Stimulated activated CD4-positive, alpha-beta T cell treated with anti-CD3 and anti-CD28 coated beads, Interleukin-15, amount 100 ng/mL, for 24 hours (primary cell): ENCODE results near the gene CCDC40.

ENCODE experiments used
- DNase-seq: peaks from one replicate; pipeline ENCODE4 v3.0.0-alpha.2; 2020

CCDC40 gene

DNA sequence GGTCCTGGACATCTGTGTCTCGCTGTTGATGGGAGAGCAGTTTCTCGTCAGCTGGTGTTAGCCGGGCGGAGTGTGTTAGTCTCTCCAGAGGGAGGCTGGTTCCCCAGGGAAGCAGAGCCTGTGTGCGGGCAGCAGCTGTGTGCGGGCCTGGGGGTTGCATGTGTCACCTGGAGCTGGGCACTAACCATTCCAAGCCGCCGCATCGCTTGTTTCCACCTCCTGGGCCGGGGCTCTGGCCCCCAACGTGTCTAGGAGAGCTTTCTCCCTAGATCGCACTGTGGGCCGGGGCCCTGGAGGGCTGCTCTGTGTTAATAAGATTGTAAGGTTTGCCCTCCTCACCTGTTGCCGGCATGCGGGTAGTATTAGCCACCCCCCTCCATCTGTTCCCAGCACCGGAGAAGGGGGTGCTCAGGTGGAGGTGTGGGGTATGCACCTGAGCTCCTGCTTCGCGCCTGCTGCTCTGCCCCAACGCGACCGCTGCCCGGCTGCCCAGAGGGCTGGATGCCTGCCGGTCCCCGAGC lies 82.9 kb downstream of the CCDC40 start:
- DNase-seq: no peak

DNA sequence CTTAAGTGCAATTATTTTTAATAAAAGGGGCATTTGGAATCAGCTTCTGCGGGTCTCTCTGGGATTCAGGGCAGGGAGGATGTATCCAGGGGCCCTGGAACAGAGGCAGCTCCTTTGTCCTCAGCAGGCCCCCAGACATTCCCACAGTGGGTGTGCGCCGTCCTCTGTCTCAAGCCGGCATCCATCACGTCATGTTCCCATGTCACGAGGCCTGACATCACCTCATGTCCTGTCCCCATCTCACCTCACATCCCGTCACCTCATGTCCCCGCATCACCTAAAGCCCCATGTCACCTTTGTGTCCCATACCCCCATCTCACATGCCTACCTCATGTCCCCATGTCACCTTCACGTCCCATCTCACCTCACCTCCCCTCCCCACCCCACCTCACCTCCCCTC lies 83.4 kb downstream of the CCDC40 start:
- DNase-seq: no peak

DNA sequence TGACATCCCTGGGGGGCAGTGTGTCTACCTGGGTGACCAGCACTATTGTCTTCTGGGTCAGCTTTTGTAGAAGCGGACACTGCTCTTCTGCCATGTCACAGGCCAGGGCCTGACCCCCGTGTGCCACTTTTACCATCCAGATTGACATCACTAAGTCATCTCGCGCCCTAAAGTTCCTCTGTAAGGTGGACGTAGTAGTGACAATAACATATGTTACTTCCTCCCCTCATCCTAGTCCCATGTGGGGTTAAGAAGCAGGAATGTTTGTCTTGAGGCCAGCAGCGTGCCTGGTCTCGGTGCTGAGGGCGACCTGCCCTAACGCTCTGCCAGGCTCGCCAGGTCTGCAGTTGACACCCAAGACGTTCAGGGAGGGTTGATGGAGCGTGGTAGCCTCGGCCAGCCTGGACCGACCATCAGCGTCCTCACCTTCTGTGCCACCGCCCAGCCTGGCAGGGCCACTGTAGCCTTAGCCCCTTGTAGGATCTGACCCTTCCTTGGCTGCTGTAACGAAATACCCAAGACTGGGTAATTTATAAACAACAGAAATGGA lies 85.7 kb downstream of the CCDC40 start:
- no peak for DNase-seq

DNA sequence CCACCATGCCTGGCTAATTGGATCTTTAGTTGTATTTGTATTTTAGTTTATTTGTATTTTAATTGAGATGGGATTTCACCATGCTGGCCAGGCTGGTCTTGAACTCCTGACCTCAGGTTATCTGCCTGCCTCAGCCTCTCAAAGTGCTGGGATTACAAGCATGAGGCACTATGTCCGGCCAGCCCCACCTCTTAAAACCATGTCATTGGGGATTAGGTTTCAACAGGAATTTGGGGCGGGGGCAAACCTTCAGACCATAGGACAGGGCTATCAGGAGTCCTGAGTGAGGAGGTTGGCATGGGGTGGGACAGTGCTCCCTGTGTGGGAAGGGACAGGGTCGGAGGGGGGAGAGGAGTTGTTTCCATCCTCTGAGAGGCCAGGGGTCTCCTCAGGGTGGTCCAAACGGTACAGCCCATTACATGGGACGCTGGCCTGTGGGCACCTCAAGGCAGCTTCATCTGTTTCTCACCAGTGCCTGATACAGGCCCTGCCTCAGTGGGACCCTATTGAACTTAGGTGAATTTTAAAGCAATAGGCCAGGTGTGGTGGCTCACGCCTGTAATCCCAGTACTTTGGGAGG lies 86.6 kb downstream of the CCDC40 start:
- no peak for DNase-seq

DNA sequence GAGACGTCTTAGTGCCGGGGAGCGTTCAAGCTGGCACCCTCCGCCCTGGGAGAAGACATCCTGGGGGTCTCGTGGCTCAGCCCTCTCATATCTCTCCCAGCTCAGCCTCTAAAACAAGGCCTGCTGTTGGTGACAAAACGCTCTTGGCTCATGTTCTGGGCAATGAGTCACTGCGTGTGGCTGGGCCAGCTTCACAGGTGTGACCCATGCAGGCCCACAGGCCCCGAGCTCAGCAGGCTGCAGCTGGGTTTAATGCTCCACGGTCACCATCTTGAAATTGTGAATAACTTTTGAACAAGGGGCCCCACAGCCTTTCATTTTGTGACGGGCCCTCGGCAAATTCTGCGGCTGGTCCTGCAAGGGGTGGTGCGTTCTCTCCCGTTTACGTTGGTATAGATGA lies 87.3 kb downstream of the CCDC40 start:
- no peak for DNase-seq

DNA sequence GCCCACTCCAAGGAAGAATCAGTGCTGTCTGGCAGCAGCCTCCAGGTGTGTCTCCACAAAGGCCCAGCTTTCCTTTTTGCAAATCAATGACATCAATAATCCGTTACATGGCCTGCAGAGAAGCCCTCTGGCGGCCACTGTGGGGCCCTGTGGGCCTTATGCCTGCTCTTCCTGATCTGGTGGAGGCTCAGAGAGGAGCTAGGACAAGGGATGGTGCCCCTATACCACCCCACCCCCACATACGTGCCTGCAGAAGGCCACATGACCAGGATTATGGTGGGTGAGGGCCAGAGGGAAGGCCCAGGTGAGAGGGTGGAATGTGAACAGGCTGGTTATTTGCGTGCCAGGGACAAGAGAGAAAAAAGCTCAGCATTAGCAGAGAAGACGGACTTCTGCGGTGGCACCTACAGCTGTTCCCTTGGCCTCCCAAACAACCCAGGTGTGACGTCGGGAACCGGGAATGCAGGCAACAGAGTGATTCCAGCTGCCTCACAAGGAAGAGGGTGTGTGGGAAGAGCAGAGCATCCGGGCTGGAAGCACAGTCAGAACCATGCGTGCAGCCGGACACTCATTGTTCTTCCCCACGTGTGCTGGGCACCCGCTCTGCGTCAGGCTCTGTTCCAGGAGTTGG lies 88.0 kb downstream of the CCDC40 start:
- no peak for DNase-seq

DNA sequence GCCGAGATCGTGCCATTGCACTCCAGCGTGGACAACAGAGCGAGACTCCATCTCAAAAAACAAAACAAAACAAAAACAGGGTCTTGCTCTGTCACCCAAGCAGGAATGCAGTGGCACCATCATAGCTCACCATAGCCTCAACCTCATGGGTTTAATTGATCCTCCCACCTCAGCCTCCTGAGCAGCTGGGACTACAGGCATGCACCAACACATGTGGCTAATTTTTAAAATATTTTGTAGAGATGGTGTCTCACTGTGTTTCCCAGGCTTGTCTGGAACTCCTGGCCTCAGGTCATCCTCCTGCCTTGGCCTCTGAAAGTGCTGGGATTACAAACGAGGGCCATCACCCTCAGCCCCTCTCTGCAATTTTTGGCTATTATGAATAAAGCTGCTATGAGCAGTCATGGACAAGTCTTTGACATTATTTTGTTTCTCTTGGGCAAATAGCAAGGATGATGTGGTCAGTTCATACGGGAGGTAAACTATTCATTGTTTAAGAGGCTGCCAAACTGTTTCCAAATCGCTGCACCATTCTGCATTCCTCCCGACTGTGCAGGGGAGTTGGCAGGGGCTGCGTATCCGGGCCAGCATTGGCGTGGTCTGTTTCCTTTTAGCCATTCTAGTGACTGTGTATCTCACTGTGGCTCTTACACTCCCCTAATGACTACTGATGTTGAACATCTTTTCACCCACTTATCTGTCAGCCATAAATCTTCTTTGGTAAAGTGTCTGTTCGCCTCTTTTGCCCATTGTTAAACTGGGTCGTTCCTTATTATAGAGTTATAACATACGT lies 89.4 kb downstream of the CCDC40 start:
- no peak for DNase-seq

DNA sequence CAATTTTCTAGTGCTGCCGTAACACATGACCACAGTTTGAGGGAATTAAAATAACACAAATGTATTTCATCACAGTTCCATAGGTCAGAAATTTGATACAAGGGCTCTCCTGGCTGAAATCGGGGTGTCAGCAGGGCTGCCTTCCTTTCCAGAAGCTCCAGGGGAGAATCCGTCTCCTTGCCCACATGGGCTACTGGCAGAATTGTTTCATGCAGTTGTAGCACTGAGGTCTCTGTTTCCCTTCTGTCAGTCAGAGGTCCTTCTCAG lies 89.9 kb downstream of the CCDC40 start:
- no peak for DNase-seq

DNA sequence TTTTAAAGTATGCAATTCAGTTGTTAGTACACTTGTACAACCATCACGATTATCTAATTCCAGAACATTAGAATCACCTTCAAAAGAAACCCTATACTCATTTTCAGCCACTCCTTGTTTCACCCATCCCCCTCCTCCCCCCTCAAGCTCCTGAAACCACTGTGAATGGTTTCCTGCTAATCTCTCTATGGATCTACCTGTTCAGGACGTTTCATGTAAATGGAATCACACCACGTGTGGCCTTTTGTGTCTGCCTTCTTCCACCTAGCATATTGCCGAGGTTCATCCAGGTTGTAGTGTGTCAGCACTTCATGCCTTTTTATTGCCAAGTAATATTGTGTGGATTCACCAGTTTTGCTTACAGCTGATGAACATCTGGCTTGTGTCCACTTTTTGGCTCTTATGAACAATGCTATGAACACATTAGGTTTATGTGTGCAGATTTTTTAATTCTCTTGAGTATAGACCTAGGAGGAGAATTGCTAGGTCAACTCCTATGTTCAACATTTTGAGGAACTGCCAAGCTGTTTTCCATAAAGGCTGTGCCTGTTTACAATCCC lies 92.6 kb downstream of the CCDC40 start:
- no peak for DNase-seq

DNA sequence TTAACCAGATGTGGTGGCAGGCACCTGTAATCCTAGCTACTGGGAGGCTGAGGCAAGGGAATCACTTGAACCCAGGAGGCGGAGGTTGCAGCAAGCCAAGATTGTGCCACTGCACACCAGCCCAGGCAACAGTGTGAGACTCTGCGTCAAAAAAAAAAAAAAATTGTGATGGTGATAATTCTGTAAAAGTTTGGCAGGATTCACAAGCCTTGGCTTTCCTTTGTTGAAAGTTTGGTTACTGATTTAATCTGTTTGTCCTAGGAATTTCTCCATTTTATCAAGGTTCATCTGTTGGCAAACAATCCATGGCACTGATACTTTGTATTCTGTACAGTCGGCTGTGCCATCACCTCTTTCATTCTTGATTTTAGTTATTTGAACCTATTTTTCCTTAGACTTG lies 94.5 kb downstream of the CCDC40 start:
- DNase-seq: no peak

DNA sequence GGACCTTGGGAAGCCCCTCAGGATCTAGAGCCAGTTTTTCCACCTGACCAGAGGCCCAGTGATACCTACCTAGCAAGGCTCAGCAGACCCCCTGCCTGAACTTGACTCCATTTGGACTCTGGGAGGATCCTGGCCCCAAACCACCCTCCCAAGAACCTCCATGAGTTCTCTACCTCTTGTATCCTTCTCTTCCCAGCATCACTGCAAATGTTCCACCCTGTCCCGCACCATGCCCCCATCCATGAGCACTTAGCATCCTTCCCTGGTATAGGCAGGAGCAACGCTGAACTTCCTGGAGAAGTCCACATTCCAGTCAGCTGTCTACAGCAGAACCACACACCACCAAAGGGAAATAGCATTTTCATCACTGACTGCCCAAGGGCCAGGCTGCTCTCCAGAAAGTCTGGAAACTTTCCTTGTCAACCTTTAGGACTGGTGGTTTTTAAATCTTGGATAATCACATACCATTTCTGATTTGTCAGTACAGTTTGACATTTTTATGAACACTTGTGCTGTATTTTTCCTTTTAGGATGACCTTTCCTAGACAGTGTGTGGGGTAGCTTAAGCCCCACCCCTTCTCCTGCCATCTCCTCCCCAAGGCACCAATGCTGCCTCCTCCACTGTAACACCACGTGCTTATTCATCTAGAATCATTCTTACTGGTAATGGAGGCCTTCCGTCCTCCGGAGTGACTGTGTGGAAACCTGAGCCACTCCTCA lies 96.6 kb downstream of the CCDC40 start:
- DNase-seq: no peak

DNA sequence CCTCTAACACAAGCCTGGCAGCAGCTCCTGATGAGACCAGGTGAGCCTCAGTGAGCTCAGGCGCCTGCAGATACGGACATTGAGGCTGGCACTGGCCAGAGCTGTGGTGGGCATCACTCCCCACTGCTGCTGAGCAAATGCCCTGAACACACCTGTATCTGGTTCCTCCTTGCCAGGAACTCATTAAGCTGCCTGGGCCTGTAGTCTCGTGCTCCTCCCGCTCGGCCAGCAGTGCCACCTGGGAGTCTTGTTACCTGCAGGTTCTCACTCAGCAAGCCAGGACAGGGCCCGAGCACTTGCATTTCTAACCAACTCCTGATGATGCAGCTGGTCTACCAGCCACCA lies 97.2 kb downstream of the CCDC40 start:
- no peak for DNase-seq

DNA sequence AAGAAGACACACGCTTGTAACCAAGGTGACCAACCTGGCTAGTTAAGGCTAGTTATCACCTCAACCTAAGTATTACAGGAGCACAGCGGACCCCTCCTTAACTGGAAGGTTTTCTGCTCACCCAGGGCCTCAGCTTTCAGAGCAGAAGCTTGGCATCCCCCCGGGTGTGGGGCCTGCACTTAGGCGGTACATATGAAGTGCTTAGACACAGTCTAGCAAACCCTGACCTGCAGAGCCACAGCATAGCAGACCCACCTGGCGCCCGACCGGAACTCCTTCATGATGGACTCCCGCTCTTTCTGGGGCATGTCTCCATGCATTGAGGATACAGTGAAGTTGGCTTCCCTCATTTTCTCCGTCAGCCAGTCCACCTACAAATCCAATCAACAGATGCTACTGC lies 100.7 kb downstream of the CCDC40 start:
- DNase-seq: no peak

DNA sequence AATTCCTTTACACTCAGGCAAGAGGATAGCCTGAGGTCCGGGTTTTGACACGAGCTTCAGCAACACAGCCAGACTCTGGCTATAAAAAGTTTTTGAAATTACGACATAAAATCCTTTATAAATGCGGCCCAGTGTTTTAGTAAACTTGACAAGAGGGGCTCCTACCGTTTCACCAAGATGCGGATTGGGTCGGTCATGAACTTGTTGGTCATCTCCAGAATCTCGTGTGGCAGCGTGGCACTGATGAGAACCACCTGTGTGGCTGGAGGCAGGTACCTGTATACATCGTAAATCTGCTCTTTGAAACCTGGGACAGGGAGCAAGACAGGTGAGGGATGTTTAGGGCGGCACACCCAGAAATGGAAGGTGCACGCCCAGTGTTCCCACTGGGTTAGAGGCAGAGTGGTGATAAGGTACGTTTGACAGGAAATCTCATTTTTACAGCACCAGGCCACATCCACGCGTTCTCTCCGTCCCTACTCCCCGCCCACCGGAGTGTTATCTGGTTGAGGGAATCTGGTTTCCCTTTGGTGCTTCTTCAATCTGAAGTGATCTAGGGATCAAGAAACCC lies 102.5 kb downstream of the CCDC40 start:
- no peak for DNase-seq

DNA sequence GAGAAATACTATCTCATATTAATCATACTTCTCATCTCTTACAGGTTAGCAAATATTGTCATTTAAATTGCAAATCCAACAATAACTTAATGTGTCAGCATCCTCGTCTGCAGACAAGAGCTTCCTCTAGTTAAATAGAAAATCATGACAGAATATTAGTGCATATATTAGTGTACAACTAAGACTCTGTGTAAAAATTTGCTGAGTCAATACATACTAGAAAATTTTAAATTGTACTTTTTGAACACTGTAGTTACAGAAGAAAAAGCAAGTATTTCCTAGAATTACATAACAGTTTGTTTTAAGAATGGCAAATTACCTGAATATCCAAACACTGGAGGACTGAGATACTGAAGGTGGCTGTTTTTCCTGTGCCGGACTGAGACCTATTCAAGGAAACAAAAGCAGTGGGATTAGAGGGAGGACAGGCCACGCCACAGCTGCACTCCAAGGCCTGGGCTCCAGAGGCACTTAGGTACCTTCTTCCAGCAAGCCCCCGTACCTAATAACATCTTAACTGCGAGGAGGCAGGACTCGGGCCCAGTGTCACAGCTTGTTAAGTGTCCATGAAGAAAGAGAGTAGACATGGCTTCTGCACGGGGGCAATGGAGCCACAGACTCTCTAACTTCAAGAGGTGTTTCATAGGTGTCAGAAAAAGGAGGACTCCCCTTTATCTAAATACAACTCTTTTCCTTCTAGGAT lies 105.2 kb downstream of the CCDC40 start:
- no peak for DNase-seq

DNA sequence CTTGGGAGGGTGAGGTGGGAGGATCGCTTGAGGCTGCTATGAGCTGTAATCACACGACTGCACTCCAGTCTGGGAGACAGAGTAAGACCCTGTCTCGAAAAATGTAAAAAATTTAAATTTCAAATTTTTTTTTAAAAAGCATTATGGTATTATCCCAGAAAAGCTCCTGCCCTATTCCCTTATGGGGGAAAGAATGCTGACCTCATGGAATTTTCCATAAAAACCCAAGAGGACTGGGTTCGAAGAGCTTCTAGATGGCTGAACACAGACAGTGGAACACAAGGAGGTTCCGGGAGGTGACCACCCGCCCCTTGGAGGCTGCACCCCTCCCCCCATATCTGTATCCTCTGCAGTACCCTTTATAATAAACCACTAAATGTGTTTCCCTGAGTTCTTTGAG lies 106.5 kb downstream of the CCDC40 start:
- DNase-seq: no peak

DNA sequence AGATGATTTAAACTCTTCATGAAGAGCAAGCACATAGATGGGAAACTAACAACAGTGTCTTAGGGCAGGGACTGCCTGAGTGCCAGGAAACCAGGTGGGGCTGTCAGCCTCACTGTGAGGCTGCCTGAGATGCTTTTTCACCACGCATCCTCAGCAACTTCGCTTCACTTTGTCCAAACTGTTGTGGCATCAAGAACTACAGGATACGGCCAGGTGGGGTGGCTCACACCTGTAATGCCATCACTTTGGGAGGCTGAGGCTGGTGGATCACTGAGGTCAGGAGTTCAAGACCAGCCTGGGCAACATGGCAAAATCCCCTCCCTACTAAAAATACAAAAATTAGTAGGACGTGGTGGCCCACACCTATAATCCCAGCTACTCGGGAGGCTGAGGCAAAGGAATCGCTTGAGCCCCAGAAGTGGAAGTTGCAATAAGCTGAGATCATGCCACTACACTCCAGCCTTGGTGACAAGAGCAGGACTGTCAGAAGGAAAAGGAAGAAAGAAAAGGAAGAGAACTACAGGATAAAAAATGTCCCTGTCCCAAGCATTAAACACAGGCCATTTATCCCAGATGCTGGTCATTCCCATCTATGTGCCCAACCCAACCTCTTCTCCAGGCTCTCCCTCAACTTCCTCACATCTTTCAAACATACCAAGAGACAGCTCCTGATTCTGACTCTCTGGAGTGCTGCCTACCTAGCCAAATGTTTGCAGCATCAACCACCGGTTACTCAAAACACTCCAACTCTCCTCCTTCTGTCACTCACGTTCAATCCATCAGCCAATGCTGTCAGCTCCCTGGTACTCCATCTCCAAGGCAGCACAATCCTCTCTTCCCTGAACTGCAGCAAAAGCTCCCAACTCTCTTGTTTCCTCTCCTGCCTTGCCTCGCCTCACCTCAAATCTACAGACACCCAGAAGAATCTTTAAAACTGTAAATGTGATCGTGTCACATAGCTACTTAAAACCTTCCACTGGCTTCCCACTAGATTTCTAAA lies 108.9 kb downstream of the CCDC40 start:
- no peak for DNase-seq

DNA sequence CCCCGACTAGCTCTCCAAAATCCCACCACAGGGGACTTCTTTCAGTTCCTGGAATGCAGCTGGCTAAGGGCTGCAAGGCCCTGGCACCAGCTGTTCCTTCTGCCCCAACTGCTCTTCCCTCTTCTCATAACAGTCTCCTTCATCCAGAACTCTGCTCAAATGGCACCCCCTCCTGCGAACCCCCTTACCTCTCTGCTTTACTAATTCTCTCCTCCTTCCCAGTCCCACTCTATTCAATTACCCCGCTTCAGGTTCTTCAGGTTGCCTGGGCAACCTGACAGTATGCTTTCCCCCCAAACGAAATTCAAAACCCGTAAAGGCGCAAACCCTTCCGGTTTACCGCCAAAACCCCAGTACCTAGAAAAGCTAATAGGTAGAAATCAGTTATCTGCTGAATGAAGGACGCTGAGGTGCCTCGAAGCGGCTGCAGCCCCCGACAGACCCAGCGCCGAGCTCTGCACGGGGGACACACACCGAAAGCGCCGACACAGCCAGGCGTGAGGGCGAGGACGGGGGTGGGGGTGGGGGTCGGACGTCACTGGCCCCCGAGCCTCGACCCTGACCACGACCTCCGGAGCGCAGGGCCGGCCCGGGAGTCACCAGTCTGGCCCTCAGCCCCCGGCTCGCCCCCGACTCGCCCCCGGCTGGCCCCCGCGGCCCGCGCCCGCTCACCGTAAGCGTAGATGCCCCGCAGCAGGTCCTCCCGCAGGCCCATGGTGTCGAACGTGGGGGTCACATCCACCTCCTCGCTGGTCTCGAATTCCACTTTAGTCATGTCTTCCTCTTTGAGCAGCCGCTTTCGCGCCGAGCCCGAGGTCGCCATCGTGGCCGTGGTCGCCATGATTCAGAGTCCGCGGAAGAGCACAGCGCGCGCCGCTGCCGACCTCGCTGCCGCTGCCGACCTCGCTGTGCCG lies 109.9 kb downstream of the CCDC40 start:
- peak; percentile 36 for DNase-seq

DNA sequence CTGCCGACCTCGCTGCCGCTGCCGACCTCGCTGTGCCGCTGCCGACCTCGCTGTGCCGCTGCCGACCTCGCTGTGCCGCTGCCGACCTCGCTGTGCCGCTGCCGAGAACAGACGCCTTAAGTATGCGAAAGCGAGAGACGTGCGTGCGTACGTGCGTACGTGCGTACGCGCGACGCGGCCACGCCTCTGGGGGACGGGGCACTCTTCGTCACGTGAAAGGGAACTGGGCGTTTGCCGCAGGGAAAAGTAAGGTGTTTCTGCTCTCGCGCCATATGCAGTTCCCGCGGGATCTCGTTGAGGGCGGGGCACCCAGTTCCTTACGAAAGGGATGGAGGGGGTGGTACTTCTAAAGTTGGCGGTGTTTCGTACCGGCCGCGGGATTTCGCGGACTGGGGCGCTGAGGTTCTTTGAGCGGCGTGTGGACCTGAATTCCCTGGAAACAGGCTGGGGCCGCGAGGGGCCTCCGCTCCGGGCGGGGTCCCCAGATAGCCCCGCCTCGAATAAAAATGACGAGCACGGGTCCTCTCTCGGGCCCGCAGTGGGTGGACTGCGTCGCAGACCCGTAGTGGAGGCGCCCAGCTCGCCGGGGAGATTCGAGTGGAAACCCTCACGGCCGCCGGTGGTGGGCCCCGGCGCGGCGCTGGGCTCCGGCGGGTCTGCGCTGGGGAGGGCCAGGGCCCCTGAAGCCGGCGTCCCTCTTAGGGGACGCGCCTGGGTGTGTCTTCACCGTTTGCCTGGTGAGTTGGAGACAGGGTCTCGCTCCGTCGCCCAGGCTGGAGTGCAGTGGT lies 110.8 kb downstream of the CCDC40 start, which contains the start of gene EIF4A3:
Gene EIF4A3, minus strand, starts transcription at position 94 of the 788 bp plus-strand sequence. CDS start 167 bp downstream, outside the sequence.
- DNase-seq: peak; percentile 98
